GM18507 (cell line): Measurements from ENCODE around the gene BHMT.

ENCODE experiments used
- DNase-seq: peaks from one replicate; pipeline ENCODE4 v3.0.0; 2011; ENCODE audit warnings: low read depth; ENCODE audit not compliant: insufficient read length; ENCODE audit errors: extremely low spot score
- FAIRE-seq: peaks from 2 replicates; lab custom pipeline; 2011; peaks lifted over from hg19 to GRCh38; lab: Jason Lieb, UNC

BHMT gene, protein sequence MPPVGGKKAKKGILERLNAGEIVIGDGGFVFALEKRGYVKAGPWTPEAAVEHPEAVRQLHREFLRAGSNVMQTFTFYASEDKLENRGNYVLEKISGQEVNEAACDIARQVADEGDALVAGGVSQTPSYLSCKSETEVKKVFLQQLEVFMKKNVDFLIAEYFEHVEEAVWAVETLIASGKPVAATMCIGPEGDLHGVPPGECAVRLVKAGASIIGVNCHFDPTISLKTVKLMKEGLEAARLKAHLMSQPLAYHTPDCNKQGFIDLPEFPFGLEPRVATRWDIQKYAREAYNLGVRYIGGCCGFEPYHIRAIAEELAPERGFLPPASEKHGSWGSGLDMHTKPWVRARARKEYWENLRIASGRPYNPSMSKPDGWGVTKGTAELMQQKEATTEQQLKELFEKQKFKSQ

GRCh38 chr5:79111387-79111959, at the start of gene BHMT:
Gene BHMT (plus strand): TSS chr5:79111809. CDS start chr5:79111886, 77 bp downstream.
- no peak for FAIRE-seq
- no peak for DNase-seq

DNA sequence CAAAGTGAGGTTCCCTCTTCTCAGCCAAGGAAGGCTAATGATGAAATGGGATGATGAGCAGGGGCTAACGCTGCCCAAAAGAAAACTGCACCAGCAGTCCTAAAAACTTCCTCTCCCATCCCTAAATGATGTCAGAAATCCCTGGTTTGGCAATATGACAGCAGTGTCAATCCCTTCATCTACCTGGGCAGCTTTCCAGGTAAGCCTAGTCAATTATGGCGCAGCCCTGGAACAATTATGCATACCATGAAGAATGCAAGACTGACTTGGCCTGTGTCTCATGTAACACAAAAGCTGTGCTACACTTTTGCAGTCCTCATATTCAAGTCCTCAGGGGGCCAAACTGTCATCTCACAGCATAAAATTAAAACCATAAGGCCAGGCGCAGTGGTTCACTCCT, 49.2 kb upstream of the BHMT start:
- no peak for FAIRE-seq

DNA sequence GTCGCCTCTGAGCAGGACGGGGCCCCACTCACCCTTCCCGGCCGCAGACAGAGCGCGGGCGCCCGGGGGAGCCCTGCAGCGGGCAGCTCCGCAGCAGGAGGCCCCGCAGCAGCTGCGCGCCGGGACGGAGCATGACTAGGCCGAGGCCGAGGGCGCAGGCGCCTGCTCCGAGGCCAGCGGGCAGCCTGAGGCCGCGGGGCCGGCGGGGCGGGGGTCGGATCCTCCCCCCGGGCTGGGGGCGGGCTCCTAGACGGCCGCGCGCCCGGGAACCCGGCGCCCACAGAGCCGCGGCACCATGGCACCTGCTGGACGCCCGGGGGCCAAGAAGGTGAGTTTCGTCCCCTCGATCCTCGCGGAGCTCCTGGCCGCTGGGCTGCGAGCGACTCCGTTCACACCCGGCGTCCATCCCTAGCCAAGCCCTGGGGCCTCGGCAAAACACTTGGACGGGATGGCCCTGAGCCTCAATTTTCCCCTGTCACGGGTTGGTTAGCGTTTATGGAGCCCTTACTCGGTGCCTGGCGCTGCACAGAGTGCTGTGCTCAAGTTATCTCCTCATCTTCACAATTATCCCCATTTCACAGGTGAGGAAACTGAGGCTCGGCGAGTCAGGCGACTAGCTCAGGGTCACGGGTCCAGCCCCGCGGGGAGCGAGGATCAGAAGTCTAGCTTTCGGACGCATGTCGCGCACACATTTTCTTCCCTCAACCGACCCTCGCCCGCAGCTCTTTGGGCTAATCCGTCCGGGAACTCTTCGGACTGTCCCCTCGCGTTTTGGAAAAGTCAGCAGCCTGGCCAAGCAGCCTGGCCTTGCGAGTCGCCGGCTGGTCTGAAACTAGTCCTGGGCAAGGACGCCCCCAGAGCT, 41.9 kb upstream of the BHMT start, which contains the start of the genes BHMT2 and DMGDH:
TSS of gene BHMT2 (plus strand) at position 280 of the 862 bp plus-strand sequence. CDS start at position 296, 16 bp downstream.
TSS of gene DMGDH (minus strand) at position 187 of the 862 bp plus-strand sequence. CDS start at position 133, 54 bp downstream.
- FAIRE-seq, result no peak
- no peak for DNase-seq

More for the DNA sequence above, 49.2 kb upstream of the BHMT start:
- no peak for DNase-seq

GRCh38 chr5:79070350-79070667, 41.3 kb upstream of the BHMT start:
- no peak for DNase-seq

DNA sequence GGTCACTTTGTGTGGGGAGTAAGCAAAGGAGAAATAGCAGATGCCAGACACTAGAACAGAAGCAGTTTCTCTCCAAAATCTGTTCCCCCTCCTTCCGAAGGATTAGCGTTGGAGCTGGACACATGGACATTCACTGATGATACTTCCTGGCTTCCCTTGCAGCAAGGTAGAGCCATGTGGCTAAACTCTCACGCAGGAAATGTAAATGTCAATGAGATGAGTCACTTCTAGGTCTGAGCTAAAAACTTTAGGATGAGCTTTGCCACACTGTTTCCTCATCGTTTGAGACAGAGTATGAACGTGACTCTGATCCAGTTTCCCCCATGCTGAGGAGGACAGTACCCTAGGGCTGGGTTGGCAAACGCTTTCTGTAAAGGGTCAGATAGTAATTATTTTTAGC, 37.0 kb upstream of the BHMT start:
- FAIRE-seq, result no peak

More at GRCh38 chr5:79070350-79070667, 41.3 kb upstream of the BHMT start:
- FAIRE-seq, result no peak

DNA sequence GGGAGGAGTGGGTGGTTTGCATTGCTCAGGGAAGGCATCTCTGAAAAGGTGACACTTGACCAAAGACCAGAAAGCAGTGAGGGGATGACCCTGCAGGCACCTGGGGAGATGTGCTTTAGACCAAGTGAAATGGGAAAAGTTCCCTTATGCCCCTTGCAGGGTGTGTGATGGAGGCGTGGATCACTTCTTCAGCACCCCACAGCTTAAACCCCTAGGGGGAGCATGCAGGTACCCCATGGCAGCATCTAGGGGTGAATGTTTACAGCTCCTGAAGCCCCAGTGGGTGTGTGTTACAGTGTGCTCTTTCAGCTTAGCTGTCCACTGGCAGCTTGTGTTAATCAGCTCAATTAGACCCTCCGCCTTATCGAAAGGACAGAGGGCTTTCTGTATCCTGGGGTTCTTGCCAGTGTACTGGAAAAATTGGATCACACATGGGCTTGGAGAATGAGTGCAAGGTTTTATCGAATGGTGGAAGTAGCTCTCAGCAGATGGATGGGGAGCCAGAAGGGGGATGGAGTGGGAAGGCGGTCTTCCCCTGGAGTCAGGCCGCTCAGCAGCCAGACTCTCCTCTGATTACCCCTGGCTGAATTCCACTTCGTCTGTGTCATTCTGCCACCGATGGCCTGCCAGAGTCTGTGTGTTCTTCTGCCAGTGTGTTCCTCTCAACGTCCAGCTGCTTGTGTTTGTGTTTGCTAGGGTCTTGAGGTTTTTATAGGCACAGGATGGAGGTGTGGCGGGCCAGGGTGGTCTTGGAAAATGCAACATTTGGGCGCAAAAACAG, 35.8 kb upstream of the BHMT start:
- DNase-seq (no peak), FAIRE-seq (no peak)

More for the DNA sequence above, 37.0 kb upstream of the BHMT start:
- DNase-seq, result no peak

- FAIRE-seq, result no peak
- no peak for DNase-seq
Measured at GRCh38 chr5:79076819-79077218, 34.8 kb upstream of the BHMT start.

- no peak for FAIRE-seq
- DNase-seq, result no peak
Measured at GRCh38 chr5:79077680-79078365, 33.8 kb upstream of the BHMT start.

DNA sequence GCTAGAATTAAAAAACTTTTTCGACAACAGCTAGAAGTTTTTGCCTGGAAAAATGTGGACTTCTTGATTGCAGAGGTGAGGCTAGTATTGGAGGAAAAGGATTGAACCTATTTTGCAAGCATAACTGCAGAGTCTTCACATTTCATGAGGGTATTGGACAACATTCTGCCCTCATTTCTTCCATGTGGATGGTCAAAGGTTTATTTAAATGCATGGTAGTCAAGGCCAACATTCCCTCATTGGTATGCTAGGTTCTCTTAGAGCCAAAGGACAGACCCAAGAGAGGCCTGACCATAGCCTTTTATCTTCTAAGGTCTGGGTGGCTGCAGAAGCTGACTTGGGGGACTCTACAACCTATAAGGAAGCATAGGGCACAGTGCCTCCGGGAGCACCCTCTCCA, 30.8 kb upstream of the BHMT start:
- no peak for DNase-seq
- no peak for FAIRE-seq

DNA sequence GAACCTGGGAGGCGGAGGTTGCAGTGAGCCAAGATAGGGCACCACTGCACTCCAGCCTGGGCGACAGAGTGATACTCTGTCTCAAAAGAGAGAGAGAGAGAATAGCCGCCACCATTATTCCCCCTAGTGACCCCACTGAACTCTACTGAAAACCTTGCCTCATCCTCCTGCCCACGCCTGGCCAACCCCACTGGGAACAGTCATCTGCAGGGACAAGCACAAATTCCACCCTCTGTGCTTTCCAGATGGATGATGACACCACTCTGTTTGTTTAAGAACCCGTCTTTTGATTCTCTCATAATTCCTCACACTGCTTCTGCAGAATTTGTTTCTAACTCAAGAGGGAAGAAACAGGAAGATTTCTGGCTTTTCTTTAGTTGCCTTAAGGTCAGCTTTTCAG, 29.8 kb upstream of the BHMT start:
- DNase-seq (no peak), FAIRE-seq (no peak)

GRCh38 chr5:79086116-79086515, 25.5 kb upstream of the BHMT start:
- no peak for DNase-seq
- FAIRE-seq, result no peak

DNA sequence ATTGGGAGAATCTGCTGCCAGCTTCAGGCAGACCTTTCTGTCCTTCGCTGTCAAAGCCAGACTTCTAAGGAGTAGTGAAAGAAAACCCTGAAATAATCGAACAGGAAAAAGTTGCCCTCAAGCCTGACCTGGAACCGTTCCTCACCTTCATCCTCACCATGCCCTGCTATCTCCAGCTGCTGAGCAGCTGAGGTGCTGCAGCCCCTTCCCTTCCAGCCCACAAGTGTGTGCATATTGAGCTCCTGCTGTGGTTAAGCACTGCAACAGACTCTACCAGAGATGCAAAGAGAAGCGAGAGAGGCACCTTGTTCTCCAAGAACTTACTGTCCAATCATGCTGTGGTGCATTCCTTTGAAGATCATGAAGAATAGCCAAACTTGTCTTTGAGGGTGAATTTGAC, 23.1 kb upstream of the BHMT start:
- DNase-seq (no peak), FAIRE-seq (no peak)

DNA sequence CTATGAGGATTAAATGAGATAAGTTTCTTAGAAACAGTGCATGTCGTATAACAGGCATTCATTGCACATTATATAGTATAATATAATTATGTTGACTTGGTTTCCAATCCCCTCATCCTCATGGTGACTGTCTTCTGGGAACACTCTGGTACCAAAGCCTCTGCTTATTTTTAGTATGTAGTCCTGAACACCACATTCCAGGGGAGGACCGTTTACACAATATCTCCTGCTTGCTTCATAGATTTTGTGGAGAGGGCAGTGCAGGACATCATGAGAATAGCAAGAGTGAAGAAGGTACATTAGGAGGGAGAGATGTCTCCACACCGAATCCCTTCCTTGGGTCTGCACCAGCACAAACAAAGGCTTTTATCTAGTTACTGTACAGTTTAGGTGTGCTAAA, 20.5 kb upstream of the BHMT start:
- FAIRE-seq, result no peak
- no peak for DNase-seq

DNA sequence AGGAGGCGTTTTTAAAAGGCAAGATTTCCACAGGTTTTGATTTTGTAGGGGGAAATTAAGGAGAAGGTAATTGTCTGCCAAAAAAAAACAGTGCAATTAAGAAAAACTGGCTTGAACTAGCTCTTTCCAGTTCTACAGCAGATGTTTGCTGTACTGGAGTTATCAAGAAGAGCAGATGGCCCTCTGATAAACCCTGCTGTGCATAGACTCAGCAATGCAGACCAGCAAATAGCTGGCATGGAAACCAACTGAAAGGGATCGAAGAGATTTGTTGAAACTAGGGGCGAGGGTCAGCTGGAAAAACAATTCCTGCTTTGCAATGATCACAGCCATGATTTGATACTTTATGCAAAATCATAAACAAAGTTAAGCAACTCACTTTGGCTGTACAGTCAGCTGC, 17.8 kb upstream of the BHMT start:
- no peak for DNase-seq
- no peak for FAIRE-seq

DNA sequence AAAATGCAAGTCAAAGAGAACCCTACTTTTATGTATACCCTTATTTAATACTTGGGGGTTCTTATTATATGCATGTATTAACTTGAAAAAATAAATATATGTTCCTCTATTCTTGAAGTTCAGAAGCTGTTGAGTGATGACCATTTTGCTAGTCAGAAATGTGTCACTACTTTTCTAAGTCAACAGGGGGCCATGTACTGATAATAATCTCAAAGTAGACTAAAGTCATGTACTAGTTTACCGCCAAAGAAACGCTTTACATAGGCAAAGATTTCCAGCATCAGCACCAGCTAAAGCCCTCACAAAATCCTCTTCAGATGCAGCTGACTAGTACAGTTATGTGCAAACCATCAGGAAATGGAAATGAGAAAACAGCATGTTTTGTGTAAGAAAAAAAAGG, 5.7 kb upstream of the BHMT start:
- no peak for FAIRE-seq
- no peak for DNase-seq

- no peak for DNase-seq
- no peak for FAIRE-seq
Measured at GRCh38 chr5:79107020-79107796, 4.4 kb upstream of the BHMT start.

- FAIRE-seq (no peak), DNase-seq (no peak)
Measured at GRCh38 chr5:79108086-79108485, 3.5 kb upstream of the BHMT start.

GRCh38 chr5:79108792-79109191, 2.8 kb upstream of the BHMT start:
- DNase-seq (no peak), FAIRE-seq (no peak)
